Liver (tissue), 3 donors: ENCODE results near the gene MRGPRF.
"Not testable (repeated sequence)": the region's sequence is repeated elsewhere in the genome, so short reads cannot be mapped to it uniquely, and the experiment has no call there.

Experiments used
- ATF3 ChIP-seq: IDR thresholded peaks from 2 replicates; pipeline ENCODE4 v1.6.1; 2016; ENCODE audit warnings: antibody characterized with exemption
- CTCF ChIP-seq: fragments of 150-350 bp; IDR thresholded peaks from 2 replicates; pipeline ENCODE4 v1.5.1; 2017; ENCODE audit warnings: improper control_type of control experiment, low read depth, low read length; ENCODE audit not compliant: missing input control
- EGR1 ChIP-seq, 2 donors: IDR thresholded peaks; 2 replicates each; pipeline ENCODE4 v1.6.1; 2016 to 2018; ENCODE audit warnings: antibody characterized with exemption in 2 of 2, low read depth in 2 of 2
- HNF4A ChIP-seq, 2 donors: conservative IDR thresholded peaks; 2 replicates each; pipeline ENCODE4 v1.6.1; 2016; ENCODE audit warnings: antibody characterized with exemption in 2 of 2, mild to moderate bottlenecking in 2 of 2
- JUND ChIP-seq, 2 donors: IDR thresholded peaks; 2 replicates each; pipeline ENCODE4 v1.6.1; 2016; ENCODE audit warnings: antibody characterized with exemption in 2 of 2
- MAX ChIP-seq: IDR thresholded peaks from 2 replicates; pipeline ENCODE4 v1.6.1; 2016; ENCODE audit warnings: antibody characterized with exemption
- RAD21 ChIP-seq, 2 donors: IDR thresholded peaks; 2 replicates each; pipeline ENCODE4 v1.6.1; 2016; ENCODE audit warnings: antibody characterized with exemption in 2 of 2, mild to moderate bottlenecking in 2 of 2
- REST ChIP-seq: IDR thresholded peaks from 2 replicates; pipeline ENCODE4 v1.6.1; 2016; ENCODE audit warnings: antibody characterized with exemption, mild to moderate bottlenecking
- SP1 ChIP-seq: IDR thresholded peaks from 2 replicates; pipeline ENCODE4 v1.6.1; 2018; ENCODE audit warnings: antibody characterized with exemption, mild to moderate bottlenecking
- TAF1 ChIP-seq: conservative IDR thresholded peaks from 2 replicates; pipeline ENCODE4 v1.6.1; 2016; ENCODE audit warnings: antibody characterized with exemption, mild to moderate bottlenecking
- donor health status: healthy.
- donor health status: healthy.

GRCh38 chr11:68973706-68974105 lies 39.3 kb downstream of the MRGPRF start:
- TF ChIP-seq CTCF; MAX; REST; TAF1; SP1; RAD21 (IDR thresholded peaks at IDR 0.05); JUND (IDR thresholded peaks at IDR 0.05); HNF4A (conservative IDR thresholded peaks at IDR 0.05); ATF3; EGR1 (IDR thresholded peaks at IDR 0.05; ENCODE audit: low read depth in 2 of 2): not testable (repeated sequence)
